Measurements from ENCODE around the gene CCER1.

DNA sequence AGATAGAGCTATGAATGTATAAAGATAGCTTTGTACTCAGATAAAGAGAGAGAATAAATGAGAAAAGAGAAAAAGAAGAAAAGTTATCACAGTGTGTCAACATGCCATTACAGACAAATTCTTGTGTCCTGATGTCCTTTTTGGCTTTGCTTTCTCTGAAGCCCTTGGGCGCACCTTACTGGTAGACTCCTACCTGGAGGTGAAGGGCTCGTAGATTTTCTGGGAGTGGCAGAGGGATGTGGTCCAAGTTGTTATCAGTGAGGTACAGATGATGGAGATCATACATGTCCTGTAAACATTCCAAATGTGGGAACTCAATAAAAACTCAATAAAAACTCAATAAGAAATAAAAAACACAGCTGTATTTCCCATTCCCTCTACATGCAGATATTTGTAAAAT lies 14.9 kb upstream of the CCER1 start:
- TF ChIP-seq, protein P1, sequence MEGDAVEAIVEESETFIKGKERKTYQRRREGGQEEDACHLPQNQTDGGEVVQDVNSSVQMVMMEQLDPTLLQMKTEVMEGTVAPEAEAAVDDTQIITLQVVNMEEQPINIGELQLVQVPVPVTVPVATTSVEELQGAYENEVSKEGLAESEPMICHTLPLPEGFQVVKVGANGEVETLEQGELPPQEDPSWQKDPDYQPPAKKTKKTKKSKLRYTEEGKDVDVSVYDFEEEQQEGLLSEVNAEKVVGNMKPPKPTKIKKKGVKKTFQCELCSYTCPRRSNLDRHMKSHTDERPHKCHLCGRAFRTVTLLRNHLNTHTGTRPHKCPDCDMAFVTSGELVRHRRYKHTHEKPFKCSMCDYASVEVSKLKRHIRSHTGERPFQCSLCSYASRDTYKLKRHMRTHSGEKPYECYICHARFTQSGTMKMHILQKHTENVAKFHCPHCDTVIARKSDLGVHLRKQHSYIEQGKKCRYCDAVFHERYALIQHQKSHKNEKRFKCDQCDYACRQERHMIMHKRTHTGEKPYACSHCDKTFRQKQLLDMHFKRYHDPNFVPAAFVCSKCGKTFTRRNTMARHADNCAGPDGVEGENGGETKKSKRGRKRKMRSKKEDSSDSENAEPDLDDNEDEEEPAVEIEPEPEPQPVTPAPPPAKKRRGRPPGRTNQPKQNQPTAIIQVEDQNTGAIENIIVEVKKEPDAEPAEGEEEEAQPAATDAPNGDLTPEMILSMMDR (IDR thresholded peaks at IDR 0.05) = no peak
- TF ChIP-seq CBX2 (IDR thresholded peaks at IDR 0.05; ENCODE audit: borderline replicate concordance, low read depth) (no peak), PHF8 (IDR thresholded peaks at IDR 0.05; ENCODE audit: borderline replicate concordance, low read depth) (no peak), NFE2L2 (conservative IDR thresholded peaks at IDR 0.05; ENCODE audit: low read length) (no peak), CHD2 (IDR thresholded peaks at IDR 0.05; ENCODE audit: low read length, partially characterized antibody) (no peak)
- TF ChIP-seq, protein P2, sequence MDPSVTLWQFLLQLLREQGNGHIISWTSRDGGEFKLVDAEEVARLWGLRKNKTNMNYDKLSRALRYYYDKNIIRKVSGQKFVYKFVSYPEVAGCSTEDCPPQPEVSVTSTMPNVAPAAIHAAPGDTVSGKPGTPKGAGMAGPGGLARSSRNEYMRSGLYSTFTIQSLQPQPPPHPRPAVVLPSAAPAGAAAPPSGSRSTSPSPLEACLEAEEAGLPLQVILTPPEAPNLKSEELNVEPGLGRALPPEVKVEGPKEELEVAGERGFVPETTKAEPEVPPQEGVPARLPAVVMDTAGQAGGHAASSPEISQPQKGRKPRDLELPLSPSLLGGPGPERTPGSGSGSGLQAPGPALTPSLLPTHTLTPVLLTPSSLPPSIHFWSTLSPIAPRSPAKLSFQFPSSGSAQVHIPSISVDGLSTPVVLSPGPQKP (IDR thresholded peaks at IDR 0.05; ENCODE audit: low read depth, low read length) = no peak
- TF ChIP-seq, protein P3, sequence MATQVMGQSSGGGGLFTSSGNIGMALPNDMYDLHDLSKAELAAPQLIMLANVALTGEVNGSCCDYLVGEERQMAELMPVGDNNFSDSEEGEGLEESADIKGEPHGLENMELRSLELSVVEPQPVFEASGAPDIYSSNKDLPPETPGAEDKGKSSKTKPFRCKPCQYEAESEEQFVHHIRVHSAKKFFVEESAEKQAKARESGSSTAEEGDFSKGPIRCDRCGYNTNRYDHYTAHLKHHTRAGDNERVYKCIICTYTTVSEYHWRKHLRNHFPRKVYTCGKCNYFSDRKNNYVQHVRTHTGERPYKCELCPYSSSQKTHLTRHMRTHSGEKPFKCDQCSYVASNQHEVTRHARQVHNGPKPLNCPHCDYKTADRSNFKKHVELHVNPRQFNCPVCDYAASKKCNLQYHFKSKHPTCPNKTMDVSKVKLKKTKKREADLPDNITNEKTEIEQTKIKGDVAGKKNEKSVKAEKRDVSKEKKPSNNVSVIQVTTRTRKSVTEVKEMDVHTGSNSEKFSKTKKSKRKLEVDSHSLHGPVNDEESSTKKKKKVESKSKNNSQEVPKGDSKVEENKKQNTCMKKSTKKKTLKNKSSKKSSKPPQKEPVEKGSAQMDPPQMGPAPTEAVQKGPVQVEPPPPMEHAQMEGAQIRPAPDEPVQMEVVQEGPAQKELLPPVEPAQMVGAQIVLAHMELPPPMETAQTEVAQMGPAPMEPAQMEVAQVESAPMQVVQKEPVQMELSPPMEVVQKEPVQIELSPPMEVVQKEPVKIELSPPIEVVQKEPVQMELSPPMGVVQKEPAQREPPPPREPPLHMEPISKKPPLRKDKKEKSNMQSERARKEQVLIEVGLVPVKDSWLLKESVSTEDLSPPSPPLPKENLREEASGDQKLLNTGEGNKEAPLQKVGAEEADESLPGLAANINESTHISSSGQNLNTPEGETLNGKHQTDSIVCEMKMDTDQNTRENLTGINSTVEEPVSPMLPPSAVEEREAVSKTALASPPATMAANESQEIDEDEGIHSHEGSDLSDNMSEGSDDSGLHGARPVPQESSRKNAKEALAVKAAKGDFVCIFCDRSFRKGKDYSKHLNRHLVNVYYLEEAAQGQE (IDR thresholded peaks at IDR 0.05) = no peak
